HFFc6 (cell line): ENCODE results near the gene SNAPIN. TPM values are rescaled to one million over a fixed set of nuclear protein-coding genes. Genes with fewer than 3 reads are reported as not detected.

Experiments used
- DNase-seq: peaks from one replicate; pipeline ENCODE4 v3.0.0-alpha.2; 2018
- H3K27ac Mint-ChIP-seq: 2 replicates; pipeline ENCODE4 v1.8.0; 2020; ENCODE audit warnings: mild to moderate bottlenecking, mixed read lengths
- H3K27me3 Mint-ChIP-seq: 2 replicates; pipeline ENCODE4 v1.8.0; 2021; ENCODE audit warnings: mild to moderate bottlenecking, moderate library complexity, mixed read lengths; ENCODE audit not compliant: insufficient read depth
- H3K36me3 Mint-ChIP-seq: 2 replicates; pipeline ENCODE4 v1.8.0; 2021; ENCODE audit warnings: low read depth, mixed read lengths
- H3K4me1 Mint-ChIP-seq: 2 replicates; pipeline ENCODE4 v1.8.0; 2020; ENCODE audit warnings: low read depth, mixed read lengths
- H3K4me3 Mint-ChIP-seq: 2 replicates; pipeline ENCODE4 v1.8.0; 2020; ENCODE audit warnings: mild to moderate bottlenecking, moderate library complexity, mixed read lengths
- H3K9me3 Mint-ChIP-seq: 2 replicates; pipeline ENCODE4 v1.8.0; 2020; ENCODE audit warnings: mild to moderate bottlenecking, mixed read lengths
- total RNA-seq, 6 experiments: library from RNA; stranded (reverse); fragmentation: NEBNext Ultra II Directional; extraction: Animal tissue kit (Norgen Biotek cat#: 25700); gene quantifications; 2 replicates in 1 of 6; 3 replicates in 5 of 6; pipeline ENCODE4 v1.2.3, GENCODE V29; 2021
- TF ChIP-seq, protein P1 (sequence below): fragments of 200-600 bp; sonication (generic); IDR thresholded peaks from 2 replicates; pipeline ENCODE4 v1.5.0; 2021; ENCODE audit warnings: antibody characterized with exemption, mild to moderate bottlenecking

Gene SNAPIN
- total RNA-seq, 6 experiments from 2014 or later: 40.7 to 46.7 (median 42.4) TPM

DNA sequence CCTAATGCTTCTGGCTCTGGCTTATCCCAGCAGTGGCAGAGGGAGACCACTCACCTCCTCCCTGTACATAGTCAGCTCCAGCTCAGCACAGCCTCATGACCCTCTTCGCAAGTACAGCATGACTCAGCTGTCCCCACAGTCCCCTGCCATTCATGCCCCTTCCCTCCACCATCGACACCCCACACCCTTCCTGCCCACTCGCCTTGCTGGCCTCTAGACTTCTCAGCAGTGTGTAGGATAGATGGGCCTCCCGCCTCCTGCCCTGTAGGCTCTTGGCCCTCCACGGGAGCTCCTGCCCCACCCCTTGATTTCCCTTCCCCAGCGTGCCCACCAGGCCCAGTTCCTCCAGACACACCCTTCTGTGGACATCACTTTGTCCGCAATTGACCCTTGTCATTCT, 29.8 kb downstream of the SNAPIN start:
- H3K27me3 Mint-ChIP-seq: peaks cover 29% of the 10 kb centered on the region
- DNase-seq: no peak
- H3K4me3 Mint-ChIP-seq: no peak overlapping the region
- TF ChIP-seq, protein P1, sequence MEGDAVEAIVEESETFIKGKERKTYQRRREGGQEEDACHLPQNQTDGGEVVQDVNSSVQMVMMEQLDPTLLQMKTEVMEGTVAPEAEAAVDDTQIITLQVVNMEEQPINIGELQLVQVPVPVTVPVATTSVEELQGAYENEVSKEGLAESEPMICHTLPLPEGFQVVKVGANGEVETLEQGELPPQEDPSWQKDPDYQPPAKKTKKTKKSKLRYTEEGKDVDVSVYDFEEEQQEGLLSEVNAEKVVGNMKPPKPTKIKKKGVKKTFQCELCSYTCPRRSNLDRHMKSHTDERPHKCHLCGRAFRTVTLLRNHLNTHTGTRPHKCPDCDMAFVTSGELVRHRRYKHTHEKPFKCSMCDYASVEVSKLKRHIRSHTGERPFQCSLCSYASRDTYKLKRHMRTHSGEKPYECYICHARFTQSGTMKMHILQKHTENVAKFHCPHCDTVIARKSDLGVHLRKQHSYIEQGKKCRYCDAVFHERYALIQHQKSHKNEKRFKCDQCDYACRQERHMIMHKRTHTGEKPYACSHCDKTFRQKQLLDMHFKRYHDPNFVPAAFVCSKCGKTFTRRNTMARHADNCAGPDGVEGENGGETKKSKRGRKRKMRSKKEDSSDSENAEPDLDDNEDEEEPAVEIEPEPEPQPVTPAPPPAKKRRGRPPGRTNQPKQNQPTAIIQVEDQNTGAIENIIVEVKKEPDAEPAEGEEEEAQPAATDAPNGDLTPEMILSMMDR: no peak
- no peaks in the 10 kb centered on the region for H3K36me3 Mint-ChIP-seq
- H3K27ac Mint-ChIP-seq: no peak overlapping the region
- H3K9me3 Mint-ChIP-seq: no peaks in the 10 kb centered on the region
- H3K4me1 Mint-ChIP-seq: peaks cover 8% of the 10 kb centered on the region

DNA sequence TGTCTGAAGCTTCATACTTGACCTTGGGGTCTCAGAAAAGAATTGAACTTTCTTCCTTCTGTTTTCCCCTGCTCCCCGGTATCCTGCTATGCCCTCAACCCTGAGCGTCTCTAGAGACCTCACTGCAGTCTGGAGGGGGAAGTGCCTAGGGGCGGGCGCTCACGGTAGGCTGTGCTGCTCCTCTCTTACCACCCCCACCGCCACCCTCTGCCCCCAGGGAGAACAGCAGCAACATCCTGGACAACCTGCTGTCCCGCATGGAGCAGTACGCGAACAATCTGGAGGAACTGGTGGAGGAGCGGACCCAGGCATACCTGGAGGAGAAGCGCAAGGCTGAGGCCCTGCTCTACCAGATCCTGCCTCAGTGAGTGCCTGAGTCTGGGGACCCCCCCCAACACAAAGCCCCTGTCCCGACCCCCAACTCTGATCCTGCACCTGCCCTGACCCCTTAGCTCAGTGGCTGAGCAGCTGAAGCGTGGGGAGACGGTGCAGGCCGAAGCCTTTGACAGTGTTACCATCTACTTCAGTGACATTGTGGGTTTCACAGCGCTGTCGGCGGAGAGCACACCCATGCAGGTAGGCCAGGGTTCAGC, 30.3 kb downstream of the SNAPIN start:
- DNase-seq: no peak
- Mint-ChIP-seq H3K36me3 (no peaks in the 10 kb centered on the region), H3K9me3 (no peaks in the 10 kb centered on the region), H3K27me3 (peaks cover 29% of the 10 kb centered on the region), H3K27ac (no peak overlapping the region), H3K4me3 (no peak overlapping the region), H3K4me1 (peaks cover 4% of the 10 kb centered on the region)
- TF ChIP-seq, protein P1: no peak

DNA sequence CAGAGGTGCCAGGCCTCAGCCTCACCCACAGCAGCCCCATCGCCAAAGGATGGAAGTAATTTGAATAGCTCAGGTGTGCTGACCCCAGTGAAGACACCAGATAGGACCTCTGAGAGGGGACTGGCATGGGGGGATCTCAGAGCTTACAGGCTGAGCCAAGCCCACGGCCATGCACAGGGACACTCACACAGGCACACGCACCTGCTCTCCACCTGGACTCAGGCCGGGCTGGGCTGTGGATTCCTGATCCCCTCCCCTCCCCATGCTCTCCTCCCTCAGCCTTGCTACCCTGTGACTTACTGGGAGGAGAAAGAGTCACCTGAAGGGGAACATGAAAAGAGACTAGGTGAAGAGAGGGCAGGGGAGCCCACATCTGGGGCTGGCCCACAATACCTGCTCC, 35.0 kb downstream of the SNAPIN start:
- TF ChIP-seq, protein P1: no peak
- H3K27me3 Mint-ChIP-seq: peaks cover 13% of the 10 kb centered on the region
- no peaks in the 10 kb centered on the region for H3K4me1 Mint-ChIP-seq
- H3K9me3 Mint-ChIP-seq: no peaks in the 10 kb centered on the region
- peak overlapping the region; percentile 17; the same call in 1 of the 2 replicates for H3K4me3 Mint-ChIP-seq
- no peak overlapping the region for H3K27ac Mint-ChIP-seq
- no peak for DNase-seq
- no peaks in the 10 kb centered on the region for H3K36me3 Mint-ChIP-seq

DNA sequence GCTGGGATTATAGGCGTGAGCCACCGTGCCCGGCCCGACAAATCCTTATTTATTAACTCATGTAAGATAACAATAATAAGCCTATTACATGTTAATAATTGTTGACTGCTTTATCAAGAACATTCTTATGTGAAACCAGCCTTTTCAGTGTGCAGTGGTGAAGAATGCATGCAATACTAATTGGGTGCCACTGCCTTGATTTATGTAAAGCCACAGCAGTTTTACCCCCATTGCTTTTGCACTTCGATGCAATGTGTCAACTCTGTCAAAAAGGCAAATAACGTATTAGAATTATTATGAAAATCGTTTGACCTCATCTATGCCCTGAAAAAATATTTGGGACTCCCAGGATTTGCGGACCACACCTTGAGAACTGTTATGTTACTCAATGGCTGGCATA, 38.2 kb downstream of the SNAPIN start:
- Mint-ChIP-seq H3K27ac (no peak overlapping the region), H3K4me1 (peaks cover 8% of the 10 kb centered on the region), H3K36me3 (no peaks in the 10 kb centered on the region), H3K4me3 (no peak overlapping the region), H3K9me3 (no peaks in the 10 kb centered on the region), H3K27me3 (peaks cover 2% of the 10 kb centered on the region)
- TF ChIP-seq, protein P1: no peak
- no peak for DNase-seq

DNA sequence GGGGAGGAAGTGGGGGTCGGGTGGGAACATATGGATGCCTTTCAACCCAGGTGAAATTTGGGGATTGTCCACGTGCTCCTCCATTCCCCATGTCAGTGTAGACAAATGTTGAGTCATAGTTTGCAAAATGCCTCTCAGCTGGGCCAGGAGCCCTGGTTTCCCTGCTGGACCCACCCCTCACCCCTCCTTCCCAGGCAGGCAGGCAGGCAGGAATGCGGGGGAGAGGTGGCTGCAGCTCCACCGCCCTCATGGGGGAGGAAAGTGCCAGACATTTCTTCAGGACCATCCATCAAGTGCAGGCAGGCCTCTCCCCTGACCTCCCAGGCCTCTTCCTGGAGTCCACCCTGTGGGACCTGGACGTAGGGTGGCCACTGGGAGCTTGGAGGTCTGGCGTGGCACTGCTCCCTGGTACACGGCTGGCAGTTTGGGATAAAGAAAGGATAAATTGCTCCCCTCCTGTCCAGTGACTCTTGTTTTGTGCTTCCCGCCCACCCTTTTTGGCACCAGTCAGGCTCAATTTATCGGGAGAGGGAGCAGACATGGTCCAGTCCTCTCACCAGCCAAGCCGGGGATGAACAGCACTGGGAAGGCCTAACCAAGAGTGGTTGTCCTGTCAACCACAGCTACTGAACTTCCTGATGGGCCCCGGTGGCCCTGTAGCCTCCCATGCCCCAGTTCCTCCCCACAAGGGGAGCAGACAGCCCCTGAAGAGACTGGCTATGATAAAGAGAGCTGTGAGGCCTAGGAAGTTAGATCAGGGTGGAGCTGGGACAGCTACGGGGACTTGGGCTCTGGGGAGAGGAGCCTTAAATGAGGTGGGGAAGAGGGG, 38.9 kb downstream of the SNAPIN start:
- H3K4me3 Mint-ChIP-seq: no peak overlapping the region
- no peaks in the 10 kb centered on the region for H3K36me3 Mint-ChIP-seq
- H3K27me3 Mint-ChIP-seq: peaks cover 2% of the 10 kb centered on the region
- H3K9me3 Mint-ChIP-seq: no peaks in the 10 kb centered on the region
- TF ChIP-seq, protein P1: no peak
- no peak for DNase-seq
- H3K4me1 Mint-ChIP-seq: peaks cover 8% of the 10 kb centered on the region
- H3K27ac Mint-ChIP-seq: no peak overlapping the region
